ENCODE measurements around the gene ADRM1.

ADRM1 gene

GRCh38 chr20:62303062-62303339 is 204 bp downstream of the ADRM1 start:
- no peak for DNase-seq (ENCODE audit: extremely low read depth, low read depth)
- no peak for TF ChIP-seq CTCF (IDR thresholded peaks at IDR 0.05; ENCODE audit: low read depth, low read length)

- TF ChIP-seq CTCF (IDR thresholded peaks at IDR 0.05; ENCODE audit: low read depth, low read length), result no peak
- DNase-seq (ENCODE audit: extremely low read depth, low read depth), result no peak
Measured at GRCh38 chr20:62303340-62304226, 786 bp downstream of the ADRM1 start.

GRCh38 chr20:62304331-62305148 is 1.7 kb downstream of the ADRM1 start:
- TF ChIP-seq CTCF (IDR thresholded peaks at IDR 0.05; ENCODE audit: low read depth, low read length), result no peak
- no peak for DNase-seq (ENCODE audit: extremely low read depth, low read depth)

- no peak for TF ChIP-seq CTCF (IDR thresholded peaks at IDR 0.05; ENCODE audit: low read depth, low read length)
Measured at GRCh38 chr20:62305149-62305764, 2.5 kb downstream of the ADRM1 start.

GRCh38 chr20:62305765-62306413 is 3.1 kb downstream of the ADRM1 start:
- no peak for TF ChIP-seq CTCF (IDR thresholded peaks at IDR 0.05; ENCODE audit: low read depth, low read length)

More at GRCh38 chr20:62305149-62305764, 2.5 kb downstream of the ADRM1 start:
- DNase-seq (ENCODE audit: extremely low read depth, low read depth), result no peak

GRCh38 chr20:62306414-62307187 is 3.8 kb downstream of the ADRM1 start:
- DNase-seq (ENCODE audit: extremely low read depth, low read depth), result no peak
- TF ChIP-seq CTCF (IDR thresholded peaks at IDR 0.05; ENCODE audit: low read depth, low read length), result no peak

More at GRCh38 chr20:62305765-62306413, 3.1 kb downstream of the ADRM1 start:
- no peak for DNase-seq (ENCODE audit: extremely low read depth, low read depth)
